ENCODE results near the gene DNM3.
A peak's percentile ranks its signal among the peaks of the same experiment; 100 is the strongest.

The DNM3 gene

DNA sequence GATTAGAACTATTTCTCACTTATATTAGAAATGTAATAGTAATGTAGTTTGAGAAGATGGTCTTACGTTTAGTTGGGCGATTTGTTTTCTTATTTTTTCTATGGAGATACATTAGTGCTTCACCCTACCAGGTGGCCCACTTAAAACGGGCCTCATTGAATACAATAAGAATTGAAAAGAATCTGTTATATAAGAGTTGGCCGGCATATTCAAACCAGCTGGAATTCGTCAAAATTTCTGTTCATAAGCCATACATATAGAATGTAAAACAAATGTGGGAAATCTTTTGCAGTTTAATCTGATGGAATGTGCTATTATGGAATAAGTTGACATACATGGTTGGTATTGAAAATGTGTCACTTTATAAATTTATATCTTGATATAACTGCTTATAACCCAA is 482.8 kb downstream of the DNM3 start:
- DNase-seq (ENCODE audit: low read depth in 2 of 2) = no peak

DNA sequence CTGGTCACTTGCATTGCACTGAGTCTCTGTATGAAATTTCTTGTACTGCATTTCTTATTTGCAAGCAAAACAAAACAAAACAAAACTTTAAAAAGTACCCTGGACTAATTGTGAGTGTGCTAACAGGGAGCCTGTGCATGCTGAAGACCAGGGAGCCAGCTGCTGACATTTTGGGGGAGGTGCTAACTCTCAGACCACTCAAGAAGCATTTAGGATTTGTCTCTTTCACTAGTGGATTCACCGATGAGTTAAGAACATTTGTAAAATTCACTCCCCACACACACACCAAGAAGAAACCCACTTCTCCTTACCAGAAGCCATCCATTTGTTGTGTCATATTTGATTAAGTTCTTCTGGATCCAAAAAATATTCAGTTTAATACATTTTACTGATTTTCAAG is 483.5 kb downstream of the DNM3 start:
- DNase-seq (ENCODE audit: low read depth in 2 of 2) = no peak

DNA sequence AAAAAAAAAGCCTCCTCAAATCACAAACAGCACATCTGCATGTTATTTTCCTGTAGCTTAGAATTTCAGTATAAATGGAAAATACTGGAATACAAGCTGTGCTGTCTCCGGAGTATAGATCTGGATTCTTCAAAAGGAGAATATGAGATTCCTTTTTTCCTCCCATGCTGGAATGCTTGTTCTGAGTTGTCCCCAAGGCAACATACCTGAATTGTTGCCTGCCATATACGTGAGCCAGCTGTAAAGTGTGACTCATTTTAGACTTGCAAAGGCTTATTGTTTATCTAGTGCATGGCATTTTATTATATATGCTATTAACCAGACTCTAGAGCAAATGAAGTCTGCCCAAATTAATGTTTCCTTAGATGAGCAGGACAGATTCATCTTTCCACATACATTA is 484.2 kb downstream of the DNM3 start:
- DNase-seq (ENCODE audit: low read depth in 2 of 2) = no peak

DNA sequence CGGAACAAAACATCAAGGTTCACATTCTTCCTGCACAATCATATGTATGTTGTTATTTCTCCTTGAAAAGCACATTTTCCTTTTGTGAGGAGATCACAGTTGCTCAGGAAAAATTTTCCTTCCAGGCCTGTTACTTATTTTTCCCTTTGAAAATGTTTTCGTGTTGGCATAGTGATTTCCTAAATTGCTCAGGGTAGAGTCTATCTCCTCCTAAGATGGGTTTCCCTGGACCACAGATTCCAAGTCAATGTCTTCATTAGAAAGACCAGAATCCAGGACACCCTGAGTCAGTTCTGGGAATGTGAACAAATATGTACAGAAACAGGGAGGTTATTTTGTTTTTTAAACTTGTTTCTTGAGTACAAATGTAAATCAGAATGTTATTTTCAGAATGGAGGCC is 484.8 kb downstream of the DNM3 start:
- no peak for DNase-seq (ENCODE audit: low read depth in 2 of 2)

DNA sequence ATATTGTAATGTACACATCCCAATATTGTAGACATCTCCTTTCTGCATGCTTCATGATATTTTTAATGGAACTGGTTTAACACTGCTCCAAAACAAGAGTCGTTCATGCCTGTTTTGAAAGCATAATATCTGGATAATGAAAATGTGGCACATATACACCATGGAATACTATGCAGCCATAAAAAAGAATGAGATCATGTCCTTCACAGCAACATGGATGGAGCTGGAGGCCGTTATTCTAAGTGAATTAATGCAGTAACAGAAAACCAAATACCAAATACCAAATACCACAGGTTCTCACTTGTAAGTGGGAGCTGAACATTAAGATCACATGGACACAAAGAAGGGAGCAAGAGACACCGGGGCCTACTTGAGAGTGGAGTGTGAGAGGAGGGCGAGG is 487.0 kb downstream of the DNM3 start:
- no peak for DNase-seq (ENCODE audit: low read depth in 2 of 2)

DNA sequence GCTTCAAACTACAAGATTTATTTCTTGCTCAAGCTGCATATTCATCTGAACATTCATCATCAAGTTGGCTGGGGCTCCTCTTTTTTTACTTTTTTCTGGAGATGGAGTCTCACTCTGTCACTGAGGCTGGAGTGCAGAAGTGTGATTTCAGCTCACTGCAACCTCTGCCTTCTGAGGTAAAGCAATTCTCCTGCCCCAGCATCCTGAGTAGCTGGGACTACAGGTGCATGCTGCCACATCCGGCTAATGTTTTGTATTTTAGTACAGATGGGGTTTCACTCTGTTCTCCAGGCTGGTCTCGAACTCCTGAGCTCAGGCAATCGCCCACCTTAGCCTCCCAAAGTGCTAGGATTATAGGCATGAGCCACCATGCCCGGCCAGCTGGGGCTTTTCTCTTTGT is 490.9 kb downstream of the DNM3 start:
- no peak for DNase-seq (ENCODE audit: low read depth in 2 of 2)

DNA sequence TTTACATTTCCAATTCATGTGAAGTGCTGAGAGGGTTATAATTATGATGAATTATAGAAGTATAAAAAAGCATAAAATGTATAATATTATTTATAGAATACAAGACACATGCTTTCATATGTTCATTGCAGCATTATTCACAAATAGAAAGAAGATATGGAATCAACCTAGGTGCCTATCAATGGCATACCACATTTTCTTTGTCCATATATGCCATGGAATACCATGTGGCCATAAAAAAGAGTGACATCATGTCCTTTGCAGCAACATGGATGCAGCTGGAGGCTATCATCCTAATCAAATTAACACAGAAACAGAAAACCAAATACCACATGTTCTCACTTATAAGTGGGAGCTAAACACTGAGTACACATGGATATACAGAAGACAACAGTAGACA is 494.1 kb downstream of the DNM3 start:
- no peak for DNase-seq (ENCODE audit: low read depth in 2 of 2)

DNA sequence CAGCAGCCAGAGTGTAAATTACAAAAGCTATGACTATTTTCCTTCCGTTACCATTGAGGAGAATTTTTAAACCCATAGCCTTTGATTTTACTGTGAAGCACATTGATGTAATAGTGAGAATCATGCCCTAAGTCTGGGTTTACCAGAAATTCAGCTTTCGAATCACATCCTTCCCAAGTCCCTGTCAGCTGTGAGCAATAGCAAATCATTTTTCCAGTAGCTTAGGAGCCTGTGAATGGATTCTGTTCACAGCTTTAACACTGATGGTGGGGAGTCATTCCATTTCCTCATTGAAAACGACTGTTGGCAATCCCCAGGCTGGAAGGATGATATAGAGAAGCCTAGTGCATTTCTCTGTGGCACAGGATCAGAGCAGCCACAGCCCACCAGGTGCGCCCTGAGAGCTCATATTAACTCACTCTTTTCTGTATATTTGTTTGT is 497.0 kb downstream of the DNM3 start:
- DNase-seq (ENCODE audit: low read depth in 2 of 2) = no peak

DNA sequence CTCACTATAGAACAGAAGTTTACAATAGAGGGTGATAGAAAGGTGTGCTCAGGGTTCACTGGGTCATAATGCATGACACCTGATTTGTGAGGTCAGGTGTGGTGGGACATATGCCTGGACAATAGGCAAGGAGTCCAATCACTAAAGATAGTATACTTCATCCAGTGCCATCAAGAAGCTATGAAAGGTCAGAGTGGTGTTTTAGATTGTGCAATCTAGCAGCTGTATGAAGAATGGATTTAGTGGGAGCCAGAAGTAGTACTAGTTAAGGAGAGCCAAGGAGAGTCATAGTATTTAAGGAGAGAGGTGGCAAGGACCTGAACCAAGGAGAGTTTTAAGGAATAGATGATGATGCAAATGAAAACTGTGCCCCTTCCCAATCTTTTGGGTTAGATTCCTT is 498.5 kb downstream of the DNM3 start:
- no peak for DNase-seq (ENCODE audit: low read depth in 2 of 2)

DNA sequence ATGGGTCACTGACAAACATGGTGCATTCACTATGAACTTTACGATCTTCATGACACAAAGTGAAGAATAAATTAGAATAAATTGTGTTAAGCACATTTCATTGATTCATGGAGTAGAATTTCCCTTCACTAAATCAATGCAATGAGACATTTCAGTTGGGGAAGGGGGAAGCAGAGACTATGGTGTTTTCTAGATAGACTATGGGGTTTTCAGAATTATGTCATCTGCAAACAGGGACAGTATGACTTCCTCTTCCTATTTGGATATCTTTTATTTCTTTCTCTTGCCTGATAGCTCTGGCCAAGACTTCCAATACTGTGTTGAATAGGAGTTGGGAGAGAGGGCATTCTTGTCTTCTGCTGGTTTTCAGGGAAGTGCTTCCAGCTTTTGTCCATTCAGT is 499.2 kb downstream of the DNM3 start:
- no peak for DNase-seq (ENCODE audit: low read depth in 2 of 2)

DNA sequence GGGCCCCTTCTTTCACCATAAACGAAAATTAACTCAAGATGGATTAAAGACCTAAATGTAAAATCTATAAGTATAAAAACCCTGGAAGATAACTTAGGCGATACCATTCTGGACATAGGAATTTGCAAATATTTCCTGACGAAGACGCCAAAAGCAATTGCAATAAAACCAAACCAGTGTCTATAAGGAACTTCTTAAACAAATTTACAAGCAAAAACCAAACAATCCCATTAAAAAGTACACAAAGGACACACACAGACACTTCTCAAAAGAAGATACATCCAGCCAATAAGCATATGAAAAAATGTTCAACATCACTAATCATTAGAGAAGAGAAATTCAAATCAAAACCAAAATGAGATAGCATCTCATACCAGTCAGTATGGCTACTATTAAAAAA is 500.4 kb downstream of the DNM3 start:
- DNase-seq (ENCODE audit: low read depth in 2 of 2) = no peak

DNA sequence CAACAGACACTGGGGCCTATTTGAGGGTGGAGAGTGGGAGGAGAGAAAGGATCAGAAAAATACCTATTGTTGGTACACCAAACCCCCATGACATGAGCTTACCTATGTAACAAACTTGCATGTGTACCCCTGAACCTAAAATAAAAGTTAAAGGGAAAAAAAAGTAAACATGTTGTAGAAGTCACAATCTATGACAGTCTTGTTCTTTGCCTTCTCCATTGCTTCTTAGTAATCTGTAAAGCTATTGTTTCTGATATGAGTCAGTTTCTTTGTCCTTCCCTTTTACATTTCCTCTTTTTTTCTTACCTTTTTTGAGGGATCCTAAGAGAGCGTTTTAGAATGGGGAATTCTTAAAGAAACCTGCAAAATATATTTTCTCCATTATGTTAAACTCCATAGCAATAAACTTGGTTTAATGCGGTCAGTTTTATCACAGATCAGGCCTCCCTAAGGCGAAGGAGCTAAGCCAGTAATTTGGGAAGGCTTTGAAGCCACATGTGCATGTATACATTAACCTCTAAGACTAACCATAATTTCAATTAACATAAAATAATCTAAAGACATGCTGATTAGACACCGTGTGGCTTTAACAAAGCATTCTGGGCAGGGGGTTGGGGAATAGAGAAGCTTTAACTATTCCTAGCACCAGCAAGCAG is 501.4 kb downstream of the DNM3 start:
- no peak for DNase-seq (ENCODE audit: low read depth in 2 of 2)

DNA sequence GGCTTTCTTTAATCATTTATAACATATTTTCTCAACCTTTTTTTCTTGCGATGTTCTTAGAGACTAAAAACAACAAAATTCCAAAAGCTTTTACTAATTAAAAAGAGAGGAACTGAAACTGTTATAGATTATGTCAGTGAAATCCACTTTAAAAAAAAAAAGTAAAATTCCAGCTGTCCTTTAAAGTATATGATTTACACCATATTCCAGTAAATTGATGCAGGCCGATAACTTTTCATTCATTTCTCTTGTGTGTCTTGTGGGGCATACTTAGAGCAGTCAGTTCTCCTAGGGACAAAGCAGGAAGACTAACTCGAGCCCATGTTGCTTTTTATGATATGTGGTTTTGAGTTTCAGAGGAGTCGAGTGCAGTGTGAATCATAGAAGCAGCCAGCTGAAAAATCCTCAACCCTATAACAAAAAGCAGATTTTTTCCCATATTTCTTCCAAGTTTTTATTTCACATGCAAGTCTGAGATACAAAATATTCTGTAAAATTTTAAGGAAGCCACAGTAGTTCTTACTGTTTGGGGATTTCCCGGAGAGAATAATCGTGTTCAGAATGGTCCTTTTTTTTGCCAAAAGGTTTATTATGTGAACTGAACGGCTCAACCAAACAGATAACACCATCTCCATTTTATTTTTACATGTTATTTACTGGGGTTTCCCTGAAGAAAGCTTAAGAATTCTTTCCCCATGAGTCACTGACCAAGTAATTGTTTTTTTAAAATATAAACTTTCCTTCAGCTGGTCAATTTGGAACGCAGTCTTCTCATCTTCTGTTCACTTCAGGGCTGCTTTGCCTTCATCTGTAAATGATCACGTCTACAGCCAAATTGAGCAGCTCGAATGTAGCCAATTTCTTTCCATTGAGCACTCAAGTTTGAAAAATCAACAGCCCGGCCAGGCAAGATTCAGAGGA is 502.2 kb downstream of the DNM3 start:
- peak; percentile 93 to 95 for DNase-seq (ENCODE audit: low read depth in 2 of 2)

DNA sequence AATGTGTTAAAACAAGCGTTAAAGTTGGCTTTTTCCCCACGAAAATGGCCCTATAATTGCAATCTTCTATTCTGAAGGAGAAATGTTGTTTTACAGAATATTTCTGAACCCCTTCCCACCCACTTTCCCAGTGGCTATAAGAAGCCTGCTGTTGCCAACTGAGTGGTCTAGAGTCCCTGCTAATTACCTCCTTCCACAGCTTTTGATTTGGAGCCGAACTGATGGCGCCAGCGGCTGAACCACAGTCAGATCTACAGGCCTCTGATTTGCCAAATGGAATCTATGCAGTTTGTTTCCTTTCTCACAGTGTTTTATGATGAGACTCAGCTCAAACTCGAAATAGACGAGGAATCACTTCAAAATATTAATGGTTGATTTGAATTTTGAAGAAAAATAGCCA is 503.1 kb downstream of the DNM3 start:
- DNase-seq (ENCODE audit: low read depth in 2 of 2) = no peak

DNA sequence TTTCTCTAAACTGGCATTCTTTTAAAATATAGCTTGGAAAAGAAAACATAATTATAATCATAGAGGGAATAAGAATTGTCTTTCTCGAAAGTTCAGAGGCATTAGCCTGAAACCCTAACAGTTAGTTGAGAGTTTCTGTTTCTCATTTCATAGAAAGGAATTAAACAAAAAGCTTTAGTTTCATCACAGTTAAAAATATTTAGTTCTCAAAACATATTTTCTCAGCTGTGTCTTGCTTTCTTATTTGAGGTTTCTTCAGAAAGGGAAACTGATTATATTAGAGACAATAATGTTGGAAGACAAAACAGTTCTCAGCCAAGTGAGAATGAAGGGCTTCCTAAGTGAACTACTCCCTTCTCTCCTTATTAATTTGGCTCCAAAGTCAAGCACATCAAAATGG is 503.8 kb downstream of the DNM3 start:
- no peak for DNase-seq (ENCODE audit: low read depth in 2 of 2)

DNA sequence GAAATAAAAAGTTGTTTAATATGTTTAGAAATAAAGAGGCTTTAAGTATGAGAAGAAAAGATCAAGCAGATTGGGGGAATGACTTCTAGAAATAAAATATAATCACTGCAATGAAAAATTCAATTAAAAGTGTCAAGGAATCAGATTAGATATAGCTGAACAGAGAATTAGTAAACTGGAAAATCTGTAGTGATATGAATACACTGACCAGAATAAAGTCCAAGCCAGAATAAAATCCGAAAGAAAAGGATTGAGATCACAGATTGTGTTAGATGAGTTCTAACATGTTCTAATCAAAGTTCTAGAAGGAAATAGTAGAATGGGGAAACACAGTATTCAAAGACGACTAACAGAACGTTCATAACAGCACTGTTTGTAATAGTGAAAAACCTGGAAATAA is 506.1 kb downstream of the DNM3 start:
- no peak for DNase-seq (ENCODE audit: low read depth in 2 of 2)

DNA sequence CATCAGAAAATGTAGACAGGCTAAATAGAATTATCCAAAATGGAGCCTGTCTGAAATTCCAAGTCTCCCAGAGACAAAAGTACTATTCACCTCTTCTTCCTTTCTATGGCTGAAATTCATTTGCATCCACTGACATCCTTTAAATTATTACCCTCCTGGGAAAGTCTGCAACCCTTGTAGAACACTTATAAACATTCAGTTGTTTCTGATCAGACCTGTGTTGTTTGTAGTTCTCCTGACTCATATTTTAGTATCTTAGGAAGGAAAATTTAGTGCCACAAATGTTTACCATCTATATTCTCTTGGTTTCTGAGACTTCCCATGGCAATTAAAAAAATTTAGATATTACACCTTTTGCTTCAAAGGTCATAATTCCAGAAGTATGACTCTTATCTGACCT is 509.6 kb downstream of the DNM3 start:
- no peak for DNase-seq (ENCODE audit: low read depth in 2 of 2)

DNA sequence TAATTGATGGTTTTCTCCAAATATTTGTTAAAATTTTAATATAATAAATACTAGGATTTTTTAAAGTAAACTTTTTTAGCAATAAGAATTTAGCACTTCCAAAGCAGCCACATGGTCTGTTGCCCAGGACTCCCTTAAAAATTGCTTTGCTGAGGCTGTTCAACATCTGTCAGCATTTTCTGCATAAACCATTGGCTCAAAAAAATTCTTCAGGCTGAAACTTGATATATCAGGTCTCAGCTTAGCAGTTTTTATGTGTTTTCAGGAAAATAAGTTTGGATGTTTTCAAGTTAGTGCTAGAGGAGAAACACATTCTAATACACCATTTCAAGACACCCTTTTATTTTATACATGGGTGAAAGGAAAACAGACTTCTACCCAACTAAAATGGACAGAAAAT is 510.0 kb downstream of the DNM3 start:
- peak in 1 of 2 experiments; percentile 51 for DNase-seq (ENCODE audit: low read depth in 2 of 2)

DNA sequence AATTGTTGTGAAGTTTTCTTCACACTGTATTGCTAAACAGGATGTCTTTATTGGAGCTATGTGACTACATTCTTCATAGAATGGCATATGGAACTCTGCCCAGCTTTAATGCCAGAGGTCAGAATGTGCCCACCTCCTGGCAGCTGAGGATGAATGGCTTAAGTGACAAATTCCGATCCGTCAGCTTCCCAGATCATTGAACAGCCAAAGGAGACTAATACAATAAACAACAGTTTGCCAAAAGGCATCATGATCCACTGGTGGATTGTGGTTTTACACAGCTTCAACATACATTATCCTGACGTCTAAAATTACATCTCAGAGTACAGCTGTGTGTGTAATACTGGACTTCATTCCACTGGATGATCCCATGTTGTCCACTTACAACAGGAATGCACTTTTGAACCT is 510.5 kb downstream of the DNM3 start:
- DNase-seq (ENCODE audit: low read depth in 2 of 2) = peak in 1 of 2 experiments; percentile 44

DNA sequence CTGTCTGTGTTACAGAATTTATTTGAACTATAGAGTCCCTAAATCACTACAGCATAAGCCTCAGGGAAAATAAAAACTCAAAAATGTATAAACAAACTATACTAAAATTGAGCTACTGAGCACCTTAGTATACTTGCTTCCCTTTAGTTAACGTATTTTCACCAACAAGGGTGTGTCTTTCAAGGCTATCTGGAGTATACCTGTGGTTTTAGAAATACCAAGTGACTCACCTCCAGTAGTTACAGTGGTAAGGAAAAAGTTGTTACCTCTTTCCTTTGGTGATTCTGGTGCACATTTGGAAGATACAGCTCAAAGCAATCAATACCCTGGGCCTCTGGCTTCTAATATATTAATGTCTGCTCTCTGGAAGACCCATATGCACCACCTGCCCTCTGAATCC is 511.1 kb downstream of the DNM3 start:
- DNase-seq (ENCODE audit: low read depth in 2 of 2) = no peak

DNA sequence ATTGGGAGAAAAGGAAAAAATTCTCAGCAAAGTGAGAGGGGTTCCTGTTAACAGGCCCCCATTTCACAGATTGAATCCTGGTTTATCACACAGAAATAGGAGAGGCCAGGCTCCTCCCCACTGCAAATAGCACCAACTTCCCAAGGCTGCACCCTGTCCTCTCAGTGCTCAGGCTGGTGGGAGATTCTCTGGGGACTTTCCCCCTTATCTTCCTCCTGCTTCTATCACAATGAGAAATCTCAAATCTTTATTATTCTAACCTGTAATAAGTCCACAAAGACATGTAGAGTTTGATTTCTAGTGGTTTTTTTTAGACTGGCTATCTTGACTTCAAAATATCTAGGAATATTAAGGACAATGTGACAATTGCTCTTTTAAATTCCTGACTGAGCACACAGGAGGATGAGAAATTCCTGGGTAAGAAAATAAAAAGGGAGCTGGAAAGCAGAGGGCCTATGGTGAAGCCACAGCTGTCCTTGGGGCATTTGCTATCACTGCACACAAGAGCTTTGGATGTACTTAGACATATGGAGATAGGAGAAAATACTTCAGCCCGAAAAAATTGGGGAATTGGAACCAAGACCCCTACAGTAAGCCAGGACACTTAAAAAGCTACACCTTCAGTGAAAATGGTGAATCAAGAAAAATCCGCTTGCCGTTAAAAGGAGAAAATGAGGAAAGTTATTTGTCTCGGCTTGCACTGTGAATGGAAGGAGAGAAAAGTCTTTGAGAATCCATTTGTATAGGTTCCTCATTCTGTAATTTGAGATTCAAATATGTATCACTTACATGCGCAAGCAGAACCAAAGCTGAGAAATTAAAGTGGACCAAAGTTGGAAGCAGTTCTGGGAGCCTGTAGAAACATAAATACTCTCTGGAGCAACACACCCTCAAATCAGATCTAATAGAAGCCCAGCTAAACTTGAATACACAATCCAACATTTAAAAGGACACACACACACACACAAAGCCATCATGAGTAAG is 513.3 kb downstream of the DNM3 start:
- DNase-seq (ENCODE audit: low read depth in 2 of 2) = no peak

DNA sequence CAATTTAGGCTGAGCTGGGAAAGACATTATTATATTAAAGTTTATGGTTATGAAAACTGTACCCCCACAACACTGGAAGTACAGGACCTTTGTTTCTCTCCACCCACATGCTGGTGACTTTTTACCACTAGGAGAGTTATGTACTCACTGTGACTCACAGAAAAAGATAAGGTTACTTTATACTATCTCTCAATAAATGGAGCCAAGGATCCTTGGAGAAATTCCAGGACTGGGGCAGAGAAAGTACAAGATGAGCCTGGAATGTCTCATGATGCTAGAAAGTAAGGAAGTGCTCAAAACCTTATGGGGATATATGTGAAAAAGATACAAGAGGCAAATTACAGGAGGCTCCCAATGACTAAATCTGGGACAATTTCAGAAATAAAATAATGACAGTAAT is 515.3 kb downstream of the DNM3 start:
- DNase-seq (ENCODE audit: low read depth in 2 of 2) = peak; percentile 76 to 78

Measured in fibroblast of skin of left biceps (primary cell).